Sigmoid colon (tissue), 7 donors: Measurements from ENCODE around the gene ZFAND2B. TPM values are rescaled to one million over a fixed set of nuclear protein-coding genes. Genes with fewer than 3 reads are reported as not detected.
A peak's percentile ranks its signal among the peaks of the same experiment; 100 is the strongest.

Experiments
- DNase-seq: peaks from one replicate; pipeline ENCODE4 v3.0.0-alpha.2; 2019
- H3K27ac ChIP-seq, 4 donors: fragments of 200-600 bp; sonication (generic); one replicate each; pipeline ENCODE4 v1.5.1; 2016 to 2019; ENCODE audit warnings: mild to moderate bottlenecking in 1 of 4
- H3K27me3 ChIP-seq, 3 donors: fragments of 200-600 bp; sonication (generic); one replicate each; pipeline ENCODE4 v1.5.1; 2019; ENCODE audit warnings: mild to moderate bottlenecking in 1 of 3
- H3K36me3 ChIP-seq, 4 donors: fragments of 200-600 bp; sonication (generic); one replicate each; pipeline ENCODE4 v1.5.1; 2016 to 2019
- H3K4me1 ChIP-seq, 4 donors: fragments of 200-600 bp; sonication (generic); one replicate each; pipeline ENCODE4 v1.5.1; 2017 to 2019
- H3K4me3 ChIP-seq, 4 donors: fragments of 200-600 bp; sonication (generic); one replicate each; pipeline ENCODE4 v1.5.1; 2017 to 2019; ENCODE audit warnings: mild to moderate bottlenecking in 2 of 4, moderate library complexity in 1 of 4
- H3K9me3 ChIP-seq, 4 donors: fragments of 200-600 bp in 3 of 4; sonication (generic) in 3 of 4; one replicate each; pipeline versions ENCODE4 v1.5.1 to v1.6.1; 2013 to 2019
- EP300 ChIP-seq, 4 donors: sonication (generic); formaldehyde crosslinking; IDR thresholded peaks; one replicate each; pipeline ENCODE4 v1.6.1; 2017; ENCODE audit warnings: antibody characterized with exemption in 4 of 4
- POLR2A ChIP-seq, 2 donors: fragments of 450-650 bp; IDR thresholded peaks; one replicate each; pipeline ENCODE4 v1.6.1; 2016; ENCODE audit warnings: antibody characterized with exemption in 2 of 2, mild to moderate bottlenecking in 2 of 2, moderate library complexity in 2 of 2
- POLR2AphosphoS5 ChIP-seq, 4 donors: sonication (generic); formaldehyde crosslinking; IDR thresholded peaks; one replicate each; pipeline ENCODE4 v1.6.1; 2017; ENCODE audit warnings: antibody characterized with exemption in 4 of 4
- WGBS, 2 donors: extraction: QIAGEN DNeasy Blood & Tissue Kit; methylation state at CpG; one replicate each; pipeline ENCODE4 v1.1.7; 2013; 5-methylcytosine and 5-hydroxymethylcytosine counted together
- intact Hi-C: fragments of 100-400 bp; cut with DNase I; formaldehyde crosslinking; loops from one replicate; pipeline ENCODE4 v1.15.1; 2023
- polyA plus RNA-seq, 3 donors: library from polyadenylated mRNA; stranded (reverse); fragments of 200-250 nt; gene quantifications; one replicate each; pipeline ENCODE4 v1.2.3, GENCODE V29; 2013
- total RNA-seq, 4 donors: library from RNA; depleted of rRNA; stranded (reverse); fragments of >200 nt; gene quantifications; one replicate each; pipeline ENCODE4 v1.1.0, GENCODE V29; 2016
- TF ChIP-seq, protein P1 (sequence below), 4 experiments: fragments of 450-650 bp in 3 of 4; fragments of 200-600 bp in 1 of 4; IDR thresholded peaks; one replicate each; pipeline ENCODE4 v1.5.1; 2016 to 2019; ENCODE audit warnings: antibody characterized with exemption in 4 of 4, mild to moderate bottlenecking in 3 of 4, moderate library complexity in 2 of 4
- donor health status: healthy with polysubstance abuse.
- donor health status: Bipolar disorder and iron deficiency.
- donor health status: healthy.

Gene ZFAND2B
- total and polyA plus RNA-seq, 7 donors, result 26.9 to 103 (median 52.4) TPM

DNA sequence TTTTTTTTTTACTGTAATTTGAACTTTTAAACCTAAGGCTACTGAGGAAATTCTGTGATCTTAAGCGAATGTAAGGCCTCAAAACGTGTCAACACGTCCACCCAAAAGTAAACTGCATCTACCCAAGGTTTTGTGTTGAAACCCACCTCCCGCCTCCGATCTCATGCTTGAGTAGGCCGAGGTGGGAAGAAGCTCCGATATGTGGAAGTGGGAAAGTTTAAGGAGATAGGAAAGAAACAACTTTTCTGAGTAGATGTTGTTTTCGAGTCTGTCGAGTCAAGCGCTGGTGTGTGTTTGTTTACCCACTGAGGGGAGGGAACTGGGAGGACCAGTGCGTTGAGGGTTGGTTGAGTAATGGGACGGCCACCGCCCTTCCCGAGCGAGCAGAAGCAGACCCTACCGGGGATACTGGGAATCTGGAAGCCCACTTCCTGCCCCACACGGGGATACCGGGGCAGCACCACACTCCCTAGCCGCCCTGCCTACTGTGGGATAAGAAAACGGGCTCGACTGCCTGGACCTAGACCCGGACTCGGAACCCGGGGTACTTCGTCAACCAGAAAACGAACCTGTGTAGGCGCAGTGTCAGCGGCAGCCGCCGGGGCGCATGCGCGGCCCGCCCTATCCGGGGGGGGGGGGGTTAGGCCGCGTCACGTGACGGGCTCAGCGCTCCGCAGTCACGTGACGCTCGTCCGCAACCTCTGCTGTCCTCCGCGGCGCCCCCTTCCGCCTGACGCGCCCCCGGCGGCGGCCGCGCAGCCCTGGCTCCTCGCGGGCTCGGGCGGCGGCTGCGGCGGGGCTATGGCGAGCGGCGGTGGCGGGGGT lies 28.8 kb upstream of the ZFAND2B start, which contains the start of gene RETREG2:
TSS of gene RETREG2 (plus strand) at position 724 of the 825 bp plus-strand sequence. CDS start at position 802, 78 bp downstream.
- Histone ChIP-seq H3K36me3 (peaks cover 29 to 58% (median 44%) of the 10 kb centered on the region in 4 donors), H3K9me3 (no peaks in the 10 kb centered on the region), H3K27ac (peak within 1 kb of the TSS; percentile 91 to 99 (median 94)), H3K4me1 (peaks cover 2 to 39% (median 31%) of the 10 kb centered on the region in 4 donors), H3K4me3 (peak within 1 kb of the TSS; percentile 64 to 97 (median 86)), H3K27me3 (no peaks in the 10 kb centered on the region)
- intact Hi-C loops, result loop anchor here (1.0 to 5.0 kb wide), 8 partner anchors 17 to 210 kb away; partner anchors contain the start of genes ABCB6, ANKZF1, ATG9A and DNAJB2
- TF ChIP-seq, protein P1, sequence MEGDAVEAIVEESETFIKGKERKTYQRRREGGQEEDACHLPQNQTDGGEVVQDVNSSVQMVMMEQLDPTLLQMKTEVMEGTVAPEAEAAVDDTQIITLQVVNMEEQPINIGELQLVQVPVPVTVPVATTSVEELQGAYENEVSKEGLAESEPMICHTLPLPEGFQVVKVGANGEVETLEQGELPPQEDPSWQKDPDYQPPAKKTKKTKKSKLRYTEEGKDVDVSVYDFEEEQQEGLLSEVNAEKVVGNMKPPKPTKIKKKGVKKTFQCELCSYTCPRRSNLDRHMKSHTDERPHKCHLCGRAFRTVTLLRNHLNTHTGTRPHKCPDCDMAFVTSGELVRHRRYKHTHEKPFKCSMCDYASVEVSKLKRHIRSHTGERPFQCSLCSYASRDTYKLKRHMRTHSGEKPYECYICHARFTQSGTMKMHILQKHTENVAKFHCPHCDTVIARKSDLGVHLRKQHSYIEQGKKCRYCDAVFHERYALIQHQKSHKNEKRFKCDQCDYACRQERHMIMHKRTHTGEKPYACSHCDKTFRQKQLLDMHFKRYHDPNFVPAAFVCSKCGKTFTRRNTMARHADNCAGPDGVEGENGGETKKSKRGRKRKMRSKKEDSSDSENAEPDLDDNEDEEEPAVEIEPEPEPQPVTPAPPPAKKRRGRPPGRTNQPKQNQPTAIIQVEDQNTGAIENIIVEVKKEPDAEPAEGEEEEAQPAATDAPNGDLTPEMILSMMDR (IDR thresholded peaks at IDR 0.05), result peak in 1 of 4 experiments; percentile 25
- peak; percentile 97 to 100 (median 100) for TF ChIP-seq POLR2AphosphoS5 (IDR thresholded peaks at IDR 0.05)
- TF ChIP-seq POLR2A (IDR thresholded peaks at IDR 0.05), result peak; percentile 98 to 99
- peak in 1 of 4 donors; percentile 28 for TF ChIP-seq EP300 (IDR thresholded peaks at IDR 0.05)
- DNase-seq, result peak; percentile 94
- 0% methylated on average over 67 of the region's 67 CpGs for WGBS, 2 donors

DNA sequence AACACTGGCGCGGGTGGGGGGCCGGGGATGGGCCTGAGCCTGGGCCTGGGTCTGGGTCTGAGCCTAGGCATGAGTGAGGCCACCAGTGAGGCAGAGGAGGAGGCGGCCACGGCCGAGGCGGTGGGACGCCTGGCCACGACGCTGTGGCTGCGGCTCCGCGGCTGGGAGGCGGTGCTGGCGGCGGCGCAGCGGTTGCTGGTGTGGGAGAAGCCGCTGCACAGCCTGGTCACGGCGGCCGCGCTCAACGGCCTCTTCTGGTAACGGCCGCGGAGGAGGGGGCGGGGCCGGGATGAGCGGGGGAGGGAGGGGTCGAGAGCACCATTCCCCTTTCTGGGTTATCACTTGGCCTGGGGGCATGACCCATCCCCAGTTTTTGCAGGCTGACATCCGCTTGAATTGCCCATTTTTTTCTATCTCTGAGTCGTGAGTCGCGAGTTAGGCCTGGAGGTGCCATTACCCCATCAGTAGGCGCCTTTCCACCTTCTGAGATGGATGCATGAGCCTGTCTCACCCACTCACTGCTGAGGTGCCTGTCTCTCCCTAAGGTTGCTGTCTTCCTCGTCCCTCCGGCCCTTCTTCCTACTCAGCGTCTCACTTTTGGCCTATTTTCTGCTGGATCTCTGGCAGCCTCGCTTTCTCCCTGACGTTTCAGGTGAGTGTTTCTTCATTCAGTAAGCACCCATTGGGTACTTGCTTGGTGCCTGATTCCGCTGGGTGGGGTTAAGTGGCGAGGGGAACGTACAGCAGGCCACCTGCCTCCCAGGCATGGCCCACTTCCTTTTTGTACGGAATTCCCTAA lies 28.0 kb upstream of the ZFAND2B start:
- H3K4me3 ChIP-seq, result peak overlapping the region; percentile 64 to 97 (median 86)
- DNase-seq, result peak; percentile 76
- peaks cover 29 to 58% (median 45%) of the 10 kb centered on the region in 4 donors for H3K36me3 ChIP-seq
- peaks cover 2 to 39% (median 31%) of the 10 kb centered on the region in 4 donors for H3K4me1 ChIP-seq
- H3K9me3 ChIP-seq, result no peaks in the 10 kb centered on the region
- H3K27me3 ChIP-seq, result no peaks in the 10 kb centered on the region
- intact Hi-C loops, result loop anchor here (1.0 to 5.0 kb wide), 3 partner anchors 51 to 209 kb away; partner anchors contain the start of genes ANKZF1, ATG9A and DNPEP
- H3K27ac ChIP-seq, result peak overlapping the region; percentile 91 to 99 (median 94)
- TF ChIP-seq EP300 (IDR thresholded peaks at IDR 0.05) (no peak), POLR2AphosphoS5 (IDR thresholded peaks at IDR 0.05) (no peak), POLR2A (IDR thresholded peaks at IDR 0.05) (no peak)
- TF ChIP-seq, protein P1 (IDR thresholded peaks at IDR 0.05), result no peak
- 1 to 3% methylated on average over 45 of the region's 45 CpGs for WGBS, 2 donors

DNA sequence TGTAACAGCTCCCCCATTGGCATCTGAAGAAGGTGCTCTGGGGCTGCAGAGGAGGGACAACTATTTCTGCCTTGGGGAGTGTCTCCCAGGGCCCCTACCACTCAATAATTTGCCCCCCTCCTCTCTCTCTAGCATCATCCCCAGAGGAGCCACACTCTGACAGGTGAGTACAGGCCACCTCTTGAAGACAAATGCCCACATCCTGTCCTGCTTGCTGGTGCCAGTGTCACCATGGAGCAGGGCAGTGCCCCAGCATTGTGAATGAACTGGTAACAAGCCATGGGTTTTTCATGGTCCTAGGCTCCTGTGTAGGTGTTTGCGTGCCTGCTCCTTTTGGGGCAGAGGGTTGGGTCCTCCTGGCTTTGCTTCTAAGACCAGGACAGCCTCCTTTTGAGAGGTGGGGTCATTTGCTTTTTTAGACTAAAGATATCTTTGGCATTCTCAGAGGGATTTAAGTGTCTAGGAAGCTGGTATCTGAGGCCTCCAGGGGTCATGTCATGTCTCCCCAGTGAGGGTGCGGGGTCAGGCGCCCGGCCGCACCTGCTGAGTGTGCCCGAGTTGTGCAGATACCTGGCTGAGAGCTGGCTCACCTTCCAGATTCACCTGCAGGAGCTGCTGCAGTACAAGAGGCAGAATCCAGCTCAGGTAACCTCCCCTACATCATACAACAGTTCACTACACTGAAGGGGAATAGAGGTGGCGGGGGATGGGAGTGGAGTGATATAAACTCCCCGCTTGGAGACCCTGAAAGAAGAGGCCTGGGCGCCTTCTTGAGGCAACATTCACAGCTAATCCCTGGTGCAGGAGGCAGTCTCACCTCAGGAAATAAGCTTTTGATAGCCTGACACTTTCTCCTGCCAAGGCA lies 26.7 kb upstream of the ZFAND2B start:
- Histone ChIP-seq H3K27ac (peak overlapping the region in 1 of 4 donors; percentile 3), H3K4me1 (peaks cover 2 to 35% (median 29%) of the 10 kb centered on the region in 4 donors), H3K27me3 (no peaks in the 10 kb centered on the region), H3K36me3 (peaks cover 29 to 56% (median 41%) of the 10 kb centered on the region in 4 donors), H3K9me3 (no peaks in the 10 kb centered on the region), H3K4me3 (peak overlapping the region in 1 of 4 donors; percentile 77)
- intact Hi-C loops, result loop anchor here (5.0 kb wide), 2 partner anchors 117 to 207 kb away; partner anchors contain the start of gene DNPEP
- DNase-seq, result peak; percentile 56
- WGBS, 2 donors, result 95 to 96% methylated on average over 9 of the region's 9 CpGs
- TF ChIP-seq EP300 (IDR thresholded peaks at IDR 0.05) (no peak), POLR2AphosphoS5 (IDR thresholded peaks at IDR 0.05) (no peak), POLR2A (IDR thresholded peaks at IDR 0.05) (no peak)
- TF ChIP-seq, protein P1 (IDR thresholded peaks at IDR 0.05), result no peak

DNA sequence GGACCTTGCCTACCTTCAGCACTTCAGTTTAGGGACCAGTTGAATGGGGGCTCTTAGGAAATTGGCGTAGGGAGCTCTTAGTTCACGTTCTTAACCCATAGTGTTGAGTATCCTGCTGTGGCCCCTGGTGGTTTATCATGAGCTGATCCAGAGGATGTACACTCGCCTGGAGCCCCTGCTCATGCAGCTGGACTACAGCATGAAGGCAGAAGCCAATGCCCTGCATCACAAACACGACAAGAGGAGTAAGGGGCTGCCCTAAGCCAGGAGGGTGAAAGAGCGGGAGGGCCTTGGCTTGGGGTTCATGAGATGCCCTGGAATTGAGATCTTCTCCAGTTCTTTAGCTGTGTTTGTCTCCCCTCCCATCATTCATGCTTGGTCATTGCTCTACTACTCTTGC lies 25.6 kb upstream of the ZFAND2B start:
- H3K9me3 ChIP-seq, result no peaks in the 10 kb centered on the region
- peaks cover 29 to 60% (median 40%) of the 10 kb centered on the region in 4 donors for H3K36me3 ChIP-seq
- 93 to 94% methylated on average over 5 of the region's 5 CpGs for WGBS, 2 donors
- peak; percentile 40 for DNase-seq
- no peak overlapping the region for H3K27ac ChIP-seq
- TF ChIP-seq POLR2A (IDR thresholded peaks at IDR 0.05) (no peak), EP300 (IDR thresholded peaks at IDR 0.05) (no peak), POLR2AphosphoS5 (IDR thresholded peaks at IDR 0.05) (no peak)
- TF ChIP-seq, protein P1 (IDR thresholded peaks at IDR 0.05), result no peak
- no peak overlapping the region for H3K4me3 ChIP-seq
- intact Hi-C loops, result no loop called here
- H3K4me1 ChIP-seq, result peaks cover 2 to 24% (median 18%) of the 10 kb centered on the region in 4 donors
- no peaks in the 10 kb centered on the region for H3K27me3 ChIP-seq
